IMR-90 (cell line): ENCODE results near the gene CFAP58. TPM values are rescaled to one million over a fixed set of nuclear protein-coding genes. Genes with fewer than 3 reads are reported as not detected.

Source experiments
- ATAC-seq: fragments of 200-7000 bp; cut with Tn5 transposase; 2 replicates; pipeline ENCODE4 v1.9.1; 2020; ENCODE audit warnings: low read depth, mild to moderate bottlenecking, moderate library complexity
- BruUV-seq: library from RNA; stranded (reverse); fragments of 400-500 nt; replicated peaks from 2 replicates; lab custom pipeline; 2021; lab: Mats Ljungman, UMichigan
- CTCF ChIA-PET: fragments of 300-600 bp; formaldehyde crosslinking; extraction: SDS; loops from one replicate; lab custom pipeline; 2021; ENCODE audit warnings: antibody characterized with exemption; lab: Yijun Ruan, JAX
- POLR2A ChIA-PET: fragments of 300-600 bp; sonication (Branson Sonifier 250); formaldehyde crosslinking; loops from one replicate; lab custom pipeline; 2022; ENCODE audit warnings: antibody characterized with exemption; ENCODE audit not compliant: unreplicated experiment; lab: Charles Lee
- DNase-seq: peaks from one replicate; pipeline ENCODE4 v3.0.0; 2013
- H2AFZ ChIP-seq: replicated peaks from 2 replicates; pipeline ENCODE3; 2013; ENCODE audit warnings: low read length, mild to moderate bottlenecking; ENCODE audit not compliant: poor library complexity
- H2AK5ac ChIP-seq: 2 replicates; pipeline ENCODE4 v1.6.1; 2013; ENCODE audit warnings: low read depth, low read length, inconsistent platforms
- H2AK9ac ChIP-seq: replicated peaks from 2 replicates; pipeline ENCODE3; 2013; ENCODE audit warnings: mild to moderate bottlenecking, low read depth, low read length, moderate library complexity; ENCODE audit not compliant: poor library complexity
- H2BK120ac ChIP-seq: 2 replicates; pipeline ENCODE4 v1.6.1; 2013; ENCODE audit warnings: low read depth, low read length, inconsistent platforms
- H2BK15ac ChIP-seq: 3 replicates; pipeline ENCODE4 v1.6.1; 2013; ENCODE audit warnings: low read depth, low read length, inconsistent platforms
- H2BK20ac ChIP-seq: 2 replicates; pipeline ENCODE4 v1.6.1; 2013; ENCODE audit warnings: low read depth, mild to moderate bottlenecking, inconsistent platforms, low read length, moderate library complexity
- H2BK5ac ChIP-seq: 2 replicates; pipeline ENCODE4 v1.6.1; 2013; ENCODE audit warnings: mild to moderate bottlenecking, low read depth, low read length, inconsistent platforms; ENCODE audit not compliant: poor library complexity, severe bottlenecking
- H3K14ac ChIP-seq: replicated peaks from 2 replicates; pipeline ENCODE4 v1.6.1; 2013; ENCODE audit warnings: low read depth, low read length, inconsistent platforms
- H3K18ac ChIP-seq: 2 replicates; pipeline ENCODE4 v1.6.1; 2013; ENCODE audit warnings: low read depth, low read length, control low read depth
- H3K23ac ChIP-seq: 2 replicates; pipeline ENCODE4 v1.6.1; 2013; ENCODE audit warnings: low read depth, low read length, inconsistent platforms
- H3K27ac ChIP-seq: 2 replicates; pipeline ENCODE4 v1.5.1; 2013; ENCODE audit warnings: mild to moderate bottlenecking, control low read depth, low read length; ENCODE audit not compliant: insufficient read depth
- H3K27me3 ChIP-seq: 2 replicates; pipeline ENCODE4 v1.6.1; 2013; ENCODE audit warnings: low read length; ENCODE audit not compliant: control insufficient read depth, insufficient read depth
- H3K36me3 ChIP-seq: 2 replicates; pipeline ENCODE4 v1.6.1; 2013; ENCODE audit warnings: low read length, mixed read lengths; ENCODE audit not compliant: control insufficient read depth, insufficient read depth
- H3K4ac ChIP-seq: 2 replicates; pipeline ENCODE4 v1.6.1; 2013; ENCODE audit warnings: low read depth, low read length, inconsistent platforms
- H3K4me1 ChIP-seq: 2 replicates; pipeline ENCODE4 v1.6.1; 2013; ENCODE audit warnings: low read length, mixed read lengths; ENCODE audit not compliant: control insufficient read depth, insufficient read depth
- H3K4me2 ChIP-seq: 2 replicates; pipeline ENCODE4 v1.6.1; 2013; ENCODE audit warnings: low read depth, mild to moderate bottlenecking, control low read depth, low read length, moderate library complexity
- H3K4me3 ChIP-seq: 2 replicates; pipeline ENCODE4 v1.5.1; 2013; ENCODE audit warnings: low read depth, mild to moderate bottlenecking, control low read depth, low read length, moderate library complexity; ENCODE audit not compliant: insufficient read depth
- H3K56ac ChIP-seq: 2 replicates; pipeline ENCODE4 v1.6.1; 2013; ENCODE audit warnings: low read length, inconsistent platforms; ENCODE audit not compliant: insufficient read depth; ENCODE audit errors: extremely low read depth
- H3K79me1 ChIP-seq, 2 experiments: 2 replicates each; pipeline ENCODE4 v1.6.1; 2013; ENCODE audit warnings: low read length in 2 of 2, inconsistent platforms in 1 of 2, low read depth in 1 of 2
- H3K9ac ChIP-seq: 2 replicates; pipeline ENCODE4 v1.6.1; 2013; ENCODE audit warnings: low read depth, low read length, control low read depth
- H3K9me1 ChIP-seq: 2 replicates; pipeline ENCODE4 v1.6.1; 2013; ENCODE audit warnings: low read length, inconsistent platforms; ENCODE audit not compliant: insufficient read depth
- H3K9me3 ChIP-seq: 2 replicates; pipeline ENCODE4 v1.6.1; 2013; ENCODE audit warnings: low read length; ENCODE audit not compliant: control insufficient read depth, insufficient read depth
- H4K20me1 ChIP-seq: 2 replicates; pipeline ENCODE4 v1.6.1; 2013; ENCODE audit warnings: low read length, inconsistent platforms; ENCODE audit not compliant: insufficient read depth
- H4K5ac ChIP-seq: 2 replicates; pipeline ENCODE4 v1.6.1; 2013; ENCODE audit warnings: mild to moderate bottlenecking, low read depth, low read length, control low read depth
- H4K8ac ChIP-seq, 2 experiments: 2 replicates each; pipeline ENCODE4 v1.6.1; 2013; ENCODE audit warnings: low read depth in 2 of 2, low read length in 2 of 2, control low read depth in 1 of 2, inconsistent platforms in 1 of 2
- H4K91ac ChIP-seq: 2 replicates; pipeline ENCODE4 v1.6.1; 2013; ENCODE audit warnings: low read depth, low read length, inconsistent platforms; ENCODE audit not compliant: insufficient read depth
- MXI1 ChIP-seq: IDR thresholded peaks from 2 replicates; pipeline ENCODE4 v1.6.1; 2012; ENCODE audit warnings: low read depth, mild to moderate bottlenecking, low read length, moderate library complexity, borderline replicate concordance
- WGBS, 2 experiments: methylation state at CpG; one replicate each; pipeline versions ENCODE4 v1.1.5 to v1.1.7; 2013; ENCODE audit warnings: missing lambda C conversion rate in 2 of 2; ENCODE audit not compliant: insufficient read length in 1 of 2; ENCODE audit errors: extremely low coverage in 2 of 2; 5-methylcytosine and 5-hydroxymethylcytosine counted together
- dilution Hi-C: fragments of 300-500 bp; cut with HindIII; formaldehyde crosslinking; loops from one replicate; pipeline ENCODE4 v1.14.3; 2018; ENCODE audit warnings: low sequenced_read_pairs; ENCODE audit not compliant: unreplicated experiment
- in situ Hi-C: fragments of 300-500 bp; cut with MboI; formaldehyde crosslinking; loops from 3 replicates; pipeline ENCODE4 v1.14.3; 2019; ENCODE audit warnings: low sequenced_read_pairs, inconsistent platforms, mixed read lengths
- intact Hi-C: fragments of 100-400 bp; cut with micrococcal nuclease; formaldehyde crosslinking; loops from 2 replicates; pipeline ENCODE4 v1.10.0; 2022
- polyA plus RNA-seq, 3 experiments: library from polyadenylated mRNA; depleted of rRNA; stranded (reverse); fragments of >200 nt; gene quantifications; 2 replicates each; pipeline ENCODE4 v1.2.3, GENCODE V29; 2012; ENCODE audit warnings: low replicate concordance in 1 of 3
- total RNA-seq: library from RNA; depleted of rRNA; stranded (reverse); fragments of >200 nt; gene quantifications from 2 replicates; pipeline ENCODE4 v1.2.3, GENCODE V29; 2012

The CFAP58 gene
- total and polyA plus RNA-seq, 2 of the 4 experiments (the other 2 are of a cell fraction): 0.36 to 0.72 TPM

DNA sequence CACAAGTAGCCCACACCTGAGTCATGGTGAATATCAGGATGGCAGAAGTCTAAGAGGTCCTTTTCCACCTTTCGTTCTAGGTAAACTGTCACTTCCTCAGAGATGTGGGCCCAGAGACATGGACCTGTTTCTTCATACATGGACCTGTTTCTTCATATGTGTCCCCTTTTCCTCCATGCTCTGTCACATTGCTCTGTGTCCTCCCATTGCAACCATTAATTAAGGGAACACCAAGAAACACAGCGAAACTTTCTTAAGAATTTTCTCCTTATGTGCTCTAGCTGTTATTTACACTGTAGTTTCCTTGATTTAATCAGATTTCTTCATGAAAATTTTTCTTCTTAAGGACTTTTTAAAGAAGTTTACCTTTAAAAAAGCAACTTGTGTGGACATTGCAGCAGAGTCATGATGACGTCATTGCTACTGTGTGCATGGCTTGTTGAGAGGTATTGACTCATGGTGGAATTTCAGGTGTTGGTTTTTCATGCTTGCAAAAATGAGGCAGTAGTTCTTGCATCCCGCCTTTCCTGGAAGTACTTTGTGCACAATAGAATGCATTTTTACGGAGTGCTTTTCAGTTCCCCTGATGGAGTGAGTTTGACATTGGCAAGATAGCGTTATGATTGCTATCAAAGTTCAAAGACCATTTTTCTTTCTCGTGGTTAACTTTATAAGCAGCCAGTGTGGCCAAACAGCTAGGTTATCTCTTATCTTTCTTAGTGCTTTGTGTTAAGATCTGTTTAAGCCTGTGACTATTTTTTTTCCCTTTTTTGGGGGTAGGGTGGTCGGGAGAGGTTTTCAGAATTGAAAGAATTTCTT is 37.7 kb downstream of the CFAP58 start:
- DNase-seq (peak; percentile 3), ATAC-seq (no peak)
- Histone ChIP-seq H4K5ac (no peak overlapping the region), H3K27ac (no peak overlapping the region), H2BK20ac (no peak overlapping the region), H3K9ac (no peak overlapping the region), H3K23ac (no peak overlapping the region), H2AK9ac (no peak overlapping the region), H3K18ac (no peak overlapping the region), H2AK5ac (no peak overlapping the region), H3K27me3 (no peaks in the 10 kb centered on the region; the same call in none of the 2 replicates), H3K4me1 (no peaks in the 10 kb centered on the region), H3K36me3 (no peaks in the 10 kb centered on the region), H3K9me3 (no peaks in the 10 kb centered on the region), H4K91ac (no peak overlapping the region), H4K20me1 (no peaks in the 10 kb centered on the region), H2AFZ (no peak overlapping the region), H3K14ac (no peak overlapping the region), H3K56ac (no peak overlapping the region), H3K79me1 (no peaks in the 10 kb centered on the region), H3K9me1 (no peaks in the 10 kb centered on the region), H3K4me3 (no peak overlapping the region), H2BK5ac (no peak overlapping the region), H3K4ac (no peak overlapping the region), H4K8ac (no peak overlapping the region), H2BK120ac (no peak overlapping the region), H2BK15ac (no peak overlapping the region), H3K4me2 (no peak overlapping the region)
- dilution Hi-C loops (no loop called here), intact Hi-C loops (no loop called here), in situ Hi-C loops (no loop called here)
- ChIA-PET POLR2A (no interaction called here), CTCF (no interaction called here)
- no TSS peak for BruUV-seq
- no peak for TF ChIP-seq MXI1
- WGBS, 2 experiments: 60% methylated on average over 1 of the region's 8 CpGs; no CpG with 5 or more reads in 1 of the 2 experiments
